Fibroblast of gingiva (primary cell): Measurements from ENCODE around the gene JAKMIP1.
"Not testable (repeated sequence)": the region's sequence is repeated elsewhere in the genome, so short reads cannot be mapped to it uniquely, and the experiment has no call there.

Source experiments
- DNase-seq: peaks from one replicate; pipeline ENCODE4 v3.0.0-alpha.2; 2011; ENCODE audit warnings: low read depth

JAKMIP1 gene

GRCh38 chr4:6229095-6229494 lies 28.7 kb upstream of the JAKMIP1 start:
- DNase-seq: no peak

GRCh38 chr4:6228158-6229067 lies 28.1 kb upstream of the JAKMIP1 start:
- DNase-seq: no peak

- no peak for DNase-seq
Measured at GRCh38 chr4:6227412-6228157, 27.2 kb upstream of the JAKMIP1 start.

GRCh38 chr4:6226506-6226905 lies 26.2 kb upstream of the JAKMIP1 start:
- DNase-seq: no peak

GRCh38 chr4:6225469-6225868 lies 25.1 kb upstream of the JAKMIP1 start:
- DNase-seq: no peak

- no peak for DNase-seq
Measured at GRCh38 chr4:6224735-6225134, 24.4 kb upstream of the JAKMIP1 start.

- DNase-seq: no peak
Measured at GRCh38 chr4:6222761-6223292, 22.5 kb upstream of the JAKMIP1 start.

- no peak for DNase-seq
Measured at GRCh38 chr4:6221851-6222760, 21.8 kb upstream of the JAKMIP1 start.

- DNase-seq: no peak
Measured at GRCh38 chr4:6221301-6221850, 21.0 kb upstream of the JAKMIP1 start.

GRCh38 chr4:6217716-6218381 lies 17.5 kb upstream of the JAKMIP1 start:
- no peak for DNase-seq

GRCh38 chr4:6216588-6216987 lies 16.2 kb upstream of the JAKMIP1 start:
- DNase-seq: no peak

- DNase-seq: no peak
Measured at GRCh38 chr4:6209921-6210320, 9.6 kb upstream of the JAKMIP1 start.

GRCh38 chr4:6209291-6209690 lies 8.9 kb upstream of the JAKMIP1 start:
- not testable (repeated sequence) for DNase-seq

GRCh38 chr4:6208416-6208815 lies 8.1 kb upstream of the JAKMIP1 start:
- DNase-seq: no peak

GRCh38 chr4:6207602-6208001 lies 7.3 kb upstream of the JAKMIP1 start:
- DNase-seq: no peak

GRCh38 chr4:6206771-6207290 lies 6.5 kb upstream of the JAKMIP1 start:
- no peak for DNase-seq

GRCh38 chr4:6205973-6206372 lies 5.6 kb upstream of the JAKMIP1 start:
- DNase-seq: no peak

- no peak for DNase-seq
Measured at GRCh38 chr4:6205567-6205931, 5.2 kb upstream of the JAKMIP1 start.

- no peak for DNase-seq
Measured at GRCh38 chr4:6204871-6205566, 4.7 kb upstream of the JAKMIP1 start.

GRCh38 chr4:6204098-6204497 lies 3.7 kb upstream of the JAKMIP1 start:
- DNase-seq: no peak
